A549 (cell line): ENCODE measurements around the gene DBR1. TPM values are rescaled to one million over a fixed set of nuclear protein-coding genes. Genes with fewer than 3 reads are reported as not detected.

Experiments
- ATAC-seq, 2 experiments: fragments of 200-7000 bp in 1 of 2; fragments of >200 bp in 1 of 2; cut with Nextera tagmentation in 1 of 2; cut with Tn5 transposase in 1 of 2; 3 replicates each; pipeline versions ENCODE4 v1.8.0 to v1.9.1; 2018 to 2020; ENCODE audit warnings: mild to moderate bottlenecking in 1 of 2, moderate library complexity in 1 of 2
- CTCF ChIA-PET: fragments of 300-600 bp; sonication (Branson Sonifier 250); formaldehyde crosslinking; extraction: SDS; loops from one replicate; lab custom pipeline; 2021; ENCODE audit warnings: antibody characterized with exemption, inconsistent platforms; lab: Yijun Ruan, JAX
- POLR2A ChIA-PET: fragments of 350-600 bp; formaldehyde crosslinking; extraction: SDS; loops from one replicate; lab custom pipeline; 2021; ENCODE audit warnings: antibody characterized with exemption, inconsistent platforms; lab: Yijun Ruan, JAX
- DNase-seq, 2 experiments: peaks; one replicate each; pipeline versions ENCODE4 v3.0.0 to v3.0.0-alpha.2; 2011 to 2016; ENCODE audit warnings: low read depth in 1 of 2, low spot score in 1 of 2
- FAIRE-seq: peaks from 2 replicates; lab custom pipeline; 2011; peaks lifted over from hg19 to GRCh38; lab: Jason Lieb, UNC
- H3K27ac ChIP-seq, 2 experiments: fragments of >200 bp; sonication (Bioruptor Twin); formaldehyde crosslinking; 3 replicates each; pipeline ENCODE4 v1.5.1; 2016 to 2017
- H3K4me1 ChIP-seq: fragments of >200 bp; sonication (Bioruptor Twin); formaldehyde crosslinking; 3 replicates; pipeline ENCODE4 v1.6.1; 2016
- H3K4me2 ChIP-seq: fragments of >200 bp; sonication (Bioruptor Twin); formaldehyde crosslinking; 3 replicates; pipeline ENCODE4 v1.6.1; 2016
- H3K4me3 ChIP-seq: fragments of >200 bp; sonication (Bioruptor Twin); formaldehyde crosslinking; 3 replicates; pipeline ENCODE4 v1.5.1; 2016
- H3K9me3 ChIP-seq: fragments of >200 bp; sonication (Bioruptor Twin); formaldehyde crosslinking; 3 replicates; pipeline ENCODE4 v1.6.1; 2016
- BHLHE40 ChIP-seq: IDR thresholded peaks from 2 replicates; pipeline ENCODE4 v1.6.1; 2012; ENCODE audit warnings: low read depth, low read length, inconsistent platforms
- CHD4 ChIP-seq: fragments of 200-600 bp; sonication (generic); IDR thresholded peaks from 2 replicates; pipeline ENCODE4 v1.6.1; 2016; ENCODE audit warnings: antibody characterized with exemption, mild to moderate bottlenecking, borderline replicate concordance
- EHF ChIP-seq: fragments of 250-450 bp; sonication (Bioruptor Pico); IDR thresholded peaks from 2 replicates; pipeline ENCODE4 v1.5.0; 2020; ENCODE audit warnings: mild to moderate bottlenecking
- FOSB ChIP-seq: fragments of 250-450 bp; sonication (Bioruptor Pico); IDR thresholded peaks from 2 replicates; pipeline ENCODE4 v1.5.0; 2020; ENCODE audit warnings: mild to moderate bottlenecking, moderate library complexity
- FOSL2 ChIP-seq, 2 experiments: fragments of 450-650 bp in 1 of 2; fragments of >200 bp in 1 of 2; sonication (Bioruptor Twin) in 1 of 2; formaldehyde crosslinking; IDR thresholded peaks; 2 replicates each; pipeline versions ENCODE4 v1.5.0 to v1.6.1; 2016 to 2020; ENCODE audit warnings: mild to moderate bottlenecking in 1 of 2, moderate library complexity in 1 of 2
- HEYL ChIP-seq: fragments of 250-450 bp; sonication (Bioruptor Pico); IDR thresholded peaks from 2 replicates; pipeline ENCODE4 v1.8.0; 2021; ENCODE audit warnings: mild to moderate bottlenecking, moderate library complexity
- HOXA7 ChIP-seq: fragments of 250-450 bp; sonication (Bioruptor Pico); IDR thresholded peaks from 2 replicates; pipeline ENCODE4 v1.5.0; 2020; ENCODE audit warnings: mild to moderate bottlenecking, moderate library complexity
- HOXB13 ChIP-seq: fragments of 250-450 bp; sonication (Bioruptor Pico); IDR thresholded peaks from 2 replicates; pipeline ENCODE4 v1.5.0; 2020; ENCODE audit warnings: low read depth, mild to moderate bottlenecking, moderate library complexity
- KDM1A ChIP-seq: fragments of 200-600 bp; sonication (generic); IDR thresholded peaks from 2 replicates; pipeline ENCODE4 v1.6.1; 2016; ENCODE audit warnings: low read depth, mild to moderate bottlenecking
- KDM5A ChIP-seq: fragments of 200-600 bp; sonication (generic); IDR thresholded peaks from 2 replicates; pipeline ENCODE4 v1.6.1; 2016; ENCODE audit warnings: antibody characterized with exemption, mild to moderate bottlenecking
- MAFK ChIP-seq: fragments of 450-650 bp; IDR thresholded peaks from 2 replicates; pipeline ENCODE4 v1.6.1; 2014; ENCODE audit not compliant: partially characterized antibody
- MAZ ChIP-seq: fragments of 150-350 bp; IDR thresholded peaks from 2 replicates; pipeline ENCODE4 v1.6.1; 2014; ENCODE audit warnings: antibody characterized with exemption, low read depth, low read length, borderline replicate concordance
- MYC ChIP-seq: IDR thresholded peaks from 2 replicates; pipeline ENCODE4 v1.6.1; 2012; ENCODE audit warnings: mild to moderate bottlenecking, inconsistent platforms, low read length, improper control_type of control experiment, borderline replicate concordance
- NPAS2 ChIP-seq: fragments of 250-450 bp; sonication (Bioruptor Pico); IDR thresholded peaks from 2 replicates; pipeline ENCODE4 v1.8.0; 2022; ENCODE audit warnings: mild to moderate bottlenecking, moderate library complexity, borderline replicate concordance
- POLR2AphosphoS2 ChIP-seq: conservative IDR thresholded peaks from 2 replicates; pipeline ENCODE4 v1.6.1; 2012; ENCODE audit warnings: low read length, improper control_type of control experiment, inconsistent platforms
- RCOR1 ChIP-seq: fragments of 150-350 bp; IDR thresholded peaks from 2 replicates; pipeline ENCODE4 v1.6.1; 2014; ENCODE audit warnings: antibody characterized with exemption, low read length, low read depth
- TFCP2L1 ChIP-seq: fragments of 250-450 bp; sonication (Bioruptor Pico); IDR thresholded peaks from 2 replicates; pipeline ENCODE4 v1.5.0; 2021; ENCODE audit warnings: mild to moderate bottlenecking
- USF2 ChIP-seq: fragments of 450-650 bp; IDR thresholded peaks from 2 replicates; pipeline ENCODE4 v1.6.1; 2014; ENCODE audit warnings: antibody characterized with exemption
- ZC3H11A ChIP-seq: fragments of 450-650 bp; IDR thresholded peaks from 2 replicates; pipeline ENCODE4 v1.6.1; 2014; ENCODE audit warnings: antibody characterized with exemption, mild to moderate bottlenecking
- ZSCAN20 ChIP-seq: fragments of 250-450 bp; sonication (Bioruptor Pico); IDR thresholded peaks from 2 replicates; pipeline ENCODE4 v1.8.0; 2022; ENCODE audit warnings: mild to moderate bottlenecking, moderate library complexity
- WGBS: methylation state at CpG from one replicate; pipeline ENCODE4 v1.1.6; 2017; ENCODE audit errors: missing lambda C conversion rate; 5-methylcytosine and 5-hydroxymethylcytosine counted together
- polyA plus RNA-seq, 4 experiments: library from polyadenylated mRNA; depleted of rRNA in 3 of 4; stranded (reverse); fragments of >200 nt; fragmentation: RNase III in 1 of 4; extraction: RNeasy Plus Mini Kit Qiagen cat#74134 plus additional on column Dnase treatment in 1 of 4; gene quantifications; 2 replicates in 3 of 4; 3 replicates in 1 of 4; pipeline ENCODE4 v1.2.3, GENCODE V29; 2011 to 2017
- TF ChIP-seq, protein P1 (sequence below): fragments of 250-450 bp; sonication (Bioruptor Pico); IDR thresholded peaks from 2 replicates; pipeline ENCODE4 v1.5.0; 2020; ENCODE audit warnings: low read depth, mild to moderate bottlenecking, moderate library complexity

DBR1 gene
- polyA plus RNA-seq, 2 of the 4 experiments (the other 2 are of a cell fraction), result 13.2 to 14.2 TPM

GRCh38 chr3:138125548-138126221 lies 49.0 kb downstream of the DBR1 start:
- peak overlapping the region; percentile 27 for H3K4me2 ChIP-seq
- no peak for FAIRE-seq
- peak in 1 of 2 experiments; percentile 17 for DNase-seq
- peak overlapping the region in 1 of 2 experiments; percentile 25; a peak in 2 of 6 replicates for H3K27ac ChIP-seq
- 0 out of 3 replicates have a peak, but pooled peaks cover 4% of the 10 kb centered on the region for H3K9me3 ChIP-seq
- TF ChIP-seq CHD4 (no peak), KDM1A (no peak), BHLHE40 (no peak), NPAS2 (CRISPR knock-in tag) (no peak), HEYL (CRISPR knock-in tag) (no peak)
- TF ChIP-seq, protein P1, sequence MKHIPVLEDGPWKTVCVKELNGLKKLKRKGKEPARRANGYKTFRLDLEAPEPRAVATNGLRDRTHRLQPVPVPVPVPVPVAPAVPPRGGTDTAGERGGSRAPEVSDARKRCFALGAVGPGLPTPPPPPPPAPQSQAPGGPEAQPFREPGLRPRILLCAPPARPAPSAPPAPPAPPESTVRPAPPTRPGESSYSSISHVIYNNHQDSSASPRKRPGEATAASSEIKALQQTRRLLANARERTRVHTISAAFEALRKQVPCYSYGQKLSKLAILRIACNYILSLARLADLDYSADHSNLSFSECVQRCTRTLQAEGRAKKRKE, result no peak
- ChIA-PET POLR2A (no interaction called here), CTCF (no interaction called here)
- WGBS, result 56% methylated on average over 5 of the region's 5 CpGs
- peak; percentile 54 to 72 for ATAC-seq
- H3K4me3 ChIP-seq, result no peak overlapping the region
- peaks cover 16% of the 10 kb centered on the region for H3K4me1 ChIP-seq

GRCh38 chr3:138124706-138125355 lies 49.9 kb downstream of the DBR1 start:
- ChIA-PET POLR2A (no interaction called here), CTCF (interaction anchor here (1.5 to 3.3 kb wide), 3 partner anchors 9 to 57 kb away, joined by 4 to 11 read pairs (median 4); partner anchors contain the start of gene DZIP1L)
- Histone ChIP-seq H3K4me3 (no peak overlapping the region), H3K4me2 (peak overlapping the region; percentile 27), H3K27ac (no peak overlapping the region), H3K4me1 (peaks cover 16% of the 10 kb centered on the region), H3K9me3 (0 out of 3 replicates have a peak, but pooled peaks cover 4% of the 10 kb centered on the region)
- ATAC-seq (no peak), FAIRE-seq (no peak), DNase-seq (no peak)
- TF ChIP-seq USF2, result no peak
- TF ChIP-seq EHF (CRISPR knock-in tag), result no peak
- no peak for TF ChIP-seq POLR2AphosphoS2
- TF ChIP-seq ZC3H11A, result no peak
- WGBS, result 83% methylated on average over 10 of the region's 10 CpGs

GRCh38 chr3:138124188-138124587 lies 50.5 kb downstream of the DBR1 start:
- ATAC-seq, result no peak
- Histone ChIP-seq H3K4me1 (peaks cover 17% of the 10 kb centered on the region), H3K4me2 (no peak overlapping the region), H3K4me3 (no peak overlapping the region), H3K9me3 (0 out of 3 replicates have a peak, but pooled peaks cover 4% of the 10 kb centered on the region), H3K27ac (no peak overlapping the region)
- DNase-seq, result no peak
- FAIRE-seq, result no peak
- ChIA-PET POLR2A (no interaction called here), CTCF (interaction anchor here (1.5 to 3.3 kb wide), 3 partner anchors 9 to 57 kb away, joined by 4 to 11 read pairs (median 4); partner anchors contain the start of gene DZIP1L)
- 69% methylated on average over 5 of the region's 6 CpGs for WGBS
- TF ChIP-seq HOXB13 (no peak), MAZ (no peak), RCOR1 (no peak), ZSCAN20 (CRISPR knock-in tag) (no peak), HOXA7 (no peak), MYC (no peak), MAFK (no peak), FOSL2 (IDR thresholded peaks at IDR 0.05) (no peak), FOSL2 (CRISPR knock-in tag; IDR thresholded peaks at IDR 0.05) (no peak), FOSB (no peak), TFCP2L1 (CRISPR knock-in tag) (no peak), KDM5A (no peak)
- TF ChIP-seq, all 56 proteins: peak for 0
